ENCODE results near the gene PRPF38B. TPM values are rescaled to one million over a fixed set of nuclear protein-coding genes. Genes with fewer than 3 reads are reported as not detected.

Gene PRPF38B
- total RNA-seq, 1 experiment from 2014 or later: 50.5 TPM

DNA sequence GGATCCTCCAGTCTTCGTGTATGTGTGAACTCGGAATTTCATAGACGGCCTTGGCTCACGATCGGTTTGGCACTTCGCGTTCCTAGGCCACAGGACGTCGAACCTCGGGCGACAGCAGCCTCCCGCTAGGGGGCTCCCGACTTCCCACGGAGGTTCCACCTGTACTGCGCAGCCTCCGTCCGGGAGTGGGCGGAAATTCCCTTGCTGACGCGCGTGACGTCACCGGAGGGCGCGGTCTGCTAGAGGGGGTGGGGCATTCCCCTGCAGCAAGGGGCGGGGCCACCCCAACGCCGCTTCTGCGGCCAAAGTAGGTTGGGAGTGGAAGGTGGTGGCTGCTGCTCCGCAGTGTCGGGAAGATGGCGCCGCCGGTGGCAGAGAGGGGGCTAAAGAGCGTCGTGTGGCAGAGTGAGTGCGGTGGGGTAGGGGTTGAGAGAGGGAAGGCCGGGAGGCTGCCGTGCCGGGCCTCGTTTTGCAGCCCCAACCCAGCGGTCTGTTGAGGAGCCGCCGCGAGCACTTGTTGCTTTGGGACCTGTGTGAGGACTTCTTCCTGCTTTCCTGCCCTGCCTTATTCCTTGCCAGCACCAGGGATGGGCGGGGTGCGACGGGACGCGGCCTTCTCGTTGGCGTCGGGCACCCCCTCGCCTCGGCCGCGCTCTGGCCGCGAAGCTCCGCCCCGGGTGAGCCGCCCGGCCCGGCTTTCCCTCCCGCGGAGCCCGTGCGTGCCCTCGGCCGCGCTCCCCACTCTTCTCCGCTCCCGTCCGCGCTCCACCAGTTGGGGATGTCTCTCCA lies 54.5 kb downstream of the PRPF38B start, which contains the start of gene STXBP3 (continued):
- TF ChIP-seq ARID4B (CRISPR knock-in tag; IDR thresholded peaks at IDR 0.05; ENCODE audit: borderline replicate concordance) (peak; percentile 87), ATF1 (CRISPR knock-in tag; IDR thresholded peaks at IDR 0.05) (no peak), ZBTB43 (CRISPR knock-in tag; IDR thresholded peaks at IDR 0.05) (peak; percentile 63; the same call in 1 of the 2 replicates), PRRX2 (CRISPR knock-in tag; IDR thresholded peaks at IDR 0.05) (0 out of 2 replicates have a peak, but pooled peaks have one; percentile 23), SMAD4 (CRISPR knock-in tag; IDR thresholded peaks at IDR 0.05) (no peak), KAT7 (CRISPR knock-in tag; IDR thresholded peaks at IDR 0.05; ENCODE audit: borderline replicate concordance) (peak; percentile 76; the same call in 1 of the 2 replicates), SOX15 (CRISPR knock-in tag; IDR thresholded peaks at IDR 0.05) (no peak), SP1 (CRISPR knock-in tag; conservative IDR thresholded peaks at IDR 0.05) (peak; percentile 95), CREM (CRISPR knock-in tag; IDR thresholded peaks at IDR 0.05) (peak; percentile 89), ZNF416 (CRISPR knock-in tag; IDR thresholded peaks at IDR 0.05) (0 out of 2 replicates have a peak, but pooled peaks have one; percentile 74), USF2 (CRISPR knock-in tag; IDR thresholded peaks at IDR 0.05) (no peak), NR1H2 (CRISPR knock-in tag; IDR thresholded peaks at IDR 0.05) (no peak)
- TF ChIP-seq, protein P1, sequence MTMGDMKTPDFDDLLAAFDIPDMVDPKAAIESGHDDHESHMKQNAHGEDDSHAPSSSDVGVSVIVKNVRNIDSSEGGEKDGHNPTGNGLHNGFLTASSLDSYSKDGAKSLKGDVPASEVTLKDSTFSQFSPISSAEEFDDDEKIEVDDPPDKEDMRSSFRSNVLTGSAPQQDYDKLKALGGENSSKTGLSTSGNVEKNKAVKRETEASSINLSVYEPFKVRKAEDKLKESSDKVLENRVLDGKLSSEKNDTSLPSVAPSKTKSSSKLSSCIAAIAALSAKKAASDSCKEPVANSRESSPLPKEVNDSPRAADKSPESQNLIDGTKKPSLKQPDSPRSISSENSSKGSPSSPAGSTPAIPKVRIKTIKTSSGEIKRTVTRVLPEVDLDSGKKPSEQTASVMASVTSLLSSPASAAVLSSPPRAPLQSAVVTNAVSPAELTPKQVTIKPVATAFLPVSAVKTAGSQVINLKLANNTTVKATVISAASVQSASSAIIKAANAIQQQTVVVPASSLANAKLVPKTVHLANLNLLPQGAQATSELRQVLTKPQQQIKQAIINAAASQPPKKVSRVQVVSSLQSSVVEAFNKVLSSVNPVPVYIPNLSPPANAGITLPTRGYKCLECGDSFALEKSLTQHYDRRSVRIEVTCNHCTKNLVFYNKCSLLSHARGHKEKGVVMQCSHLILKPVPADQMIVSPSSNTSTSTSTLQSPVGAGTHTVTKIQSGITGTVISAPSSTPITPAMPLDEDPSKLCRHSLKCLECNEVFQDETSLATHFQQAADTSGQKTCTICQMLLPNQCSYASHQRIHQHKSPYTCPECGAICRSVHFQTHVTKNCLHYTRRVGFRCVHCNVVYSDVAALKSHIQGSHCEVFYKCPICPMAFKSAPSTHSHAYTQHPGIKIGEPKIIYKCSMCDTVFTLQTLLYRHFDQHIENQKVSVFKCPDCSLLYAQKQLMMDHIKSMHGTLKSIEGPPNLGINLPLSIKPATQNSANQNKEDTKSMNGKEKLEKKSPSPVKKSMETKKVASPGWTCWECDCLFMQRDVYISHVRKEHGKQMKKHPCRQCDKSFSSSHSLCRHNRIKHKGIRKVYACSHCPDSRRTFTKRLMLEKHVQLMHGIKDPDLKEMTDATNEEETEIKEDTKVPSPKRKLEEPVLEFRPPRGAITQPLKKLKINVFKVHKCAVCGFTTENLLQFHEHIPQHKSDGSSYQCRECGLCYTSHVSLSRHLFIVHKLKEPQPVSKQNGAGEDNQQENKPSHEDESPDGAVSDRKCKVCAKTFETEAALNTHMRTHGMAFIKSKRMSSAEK (CRISPR knock-in tag; IDR thresholded peaks at IDR 0.05; ENCODE audit: borderline replicate concordance): no peak
- TF ChIP-seq, protein P2, sequence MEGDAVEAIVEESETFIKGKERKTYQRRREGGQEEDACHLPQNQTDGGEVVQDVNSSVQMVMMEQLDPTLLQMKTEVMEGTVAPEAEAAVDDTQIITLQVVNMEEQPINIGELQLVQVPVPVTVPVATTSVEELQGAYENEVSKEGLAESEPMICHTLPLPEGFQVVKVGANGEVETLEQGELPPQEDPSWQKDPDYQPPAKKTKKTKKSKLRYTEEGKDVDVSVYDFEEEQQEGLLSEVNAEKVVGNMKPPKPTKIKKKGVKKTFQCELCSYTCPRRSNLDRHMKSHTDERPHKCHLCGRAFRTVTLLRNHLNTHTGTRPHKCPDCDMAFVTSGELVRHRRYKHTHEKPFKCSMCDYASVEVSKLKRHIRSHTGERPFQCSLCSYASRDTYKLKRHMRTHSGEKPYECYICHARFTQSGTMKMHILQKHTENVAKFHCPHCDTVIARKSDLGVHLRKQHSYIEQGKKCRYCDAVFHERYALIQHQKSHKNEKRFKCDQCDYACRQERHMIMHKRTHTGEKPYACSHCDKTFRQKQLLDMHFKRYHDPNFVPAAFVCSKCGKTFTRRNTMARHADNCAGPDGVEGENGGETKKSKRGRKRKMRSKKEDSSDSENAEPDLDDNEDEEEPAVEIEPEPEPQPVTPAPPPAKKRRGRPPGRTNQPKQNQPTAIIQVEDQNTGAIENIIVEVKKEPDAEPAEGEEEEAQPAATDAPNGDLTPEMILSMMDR (IDR thresholded peaks at IDR 0.05): peak; percentile 67
- TF ChIP-seq, protein P3, sequence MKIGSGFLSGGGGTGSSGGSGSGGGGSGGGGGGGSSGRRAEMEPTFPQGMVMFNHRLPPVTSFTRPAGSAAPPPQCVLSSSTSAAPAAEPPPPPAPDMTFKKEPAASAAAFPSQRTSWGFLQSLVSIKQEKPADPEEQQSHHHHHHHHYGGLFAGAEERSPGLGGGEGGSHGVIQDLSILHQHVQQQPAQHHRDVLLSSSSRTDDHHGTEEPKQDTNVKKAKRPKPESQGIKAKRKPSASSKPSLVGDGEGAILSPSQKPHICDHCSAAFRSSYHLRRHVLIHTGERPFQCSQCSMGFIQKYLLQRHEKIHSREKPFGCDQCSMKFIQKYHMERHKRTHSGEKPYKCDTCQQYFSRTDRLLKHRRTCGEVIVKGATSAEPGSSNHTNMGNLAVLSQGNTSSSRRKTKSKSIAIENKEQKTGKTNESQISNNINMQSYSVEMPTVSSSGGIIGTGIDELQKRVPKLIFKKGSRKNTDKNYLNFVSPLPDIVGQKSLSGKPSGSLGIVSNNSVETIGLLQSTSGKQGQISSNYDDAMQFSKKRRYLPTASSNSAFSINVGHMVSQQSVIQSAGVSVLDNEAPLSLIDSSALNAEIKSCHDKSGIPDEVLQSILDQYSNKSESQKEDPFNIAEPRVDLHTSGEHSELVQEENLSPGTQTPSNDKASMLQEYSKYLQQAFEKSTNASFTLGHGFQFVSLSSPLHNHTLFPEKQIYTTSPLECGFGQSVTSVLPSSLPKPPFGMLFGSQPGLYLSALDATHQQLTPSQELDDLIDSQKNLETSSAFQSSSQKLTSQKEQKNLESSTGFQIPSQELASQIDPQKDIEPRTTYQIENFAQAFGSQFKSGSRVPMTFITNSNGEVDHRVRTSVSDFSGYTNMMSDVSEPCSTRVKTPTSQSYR (CRISPR knock-in tag; IDR thresholded peaks at IDR 0.05): peak; percentile 52; the same call in 1 of the 2 replicates
- TF ChIP-seq, protein P4, sequence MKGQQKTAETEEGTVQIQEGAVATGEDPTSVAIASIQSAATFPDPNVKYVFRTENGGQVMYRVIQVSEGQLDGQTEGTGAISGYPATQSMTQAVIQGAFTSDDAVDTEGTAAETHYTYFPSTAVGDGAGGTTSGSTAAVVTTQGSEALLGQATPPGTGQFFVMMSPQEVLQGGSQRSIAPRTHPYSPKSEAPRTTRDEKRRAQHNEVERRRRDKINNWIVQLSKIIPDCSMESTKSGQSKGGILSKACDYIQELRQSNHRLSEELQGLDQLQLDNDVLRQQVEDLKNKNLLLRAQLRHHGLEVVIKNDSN (CRISPR knock-in tag; IDR thresholded peaks at IDR 0.05): peak; percentile 54; the same call in 1 of the 2 replicates
- TF ChIP-seq, protein P5, sequence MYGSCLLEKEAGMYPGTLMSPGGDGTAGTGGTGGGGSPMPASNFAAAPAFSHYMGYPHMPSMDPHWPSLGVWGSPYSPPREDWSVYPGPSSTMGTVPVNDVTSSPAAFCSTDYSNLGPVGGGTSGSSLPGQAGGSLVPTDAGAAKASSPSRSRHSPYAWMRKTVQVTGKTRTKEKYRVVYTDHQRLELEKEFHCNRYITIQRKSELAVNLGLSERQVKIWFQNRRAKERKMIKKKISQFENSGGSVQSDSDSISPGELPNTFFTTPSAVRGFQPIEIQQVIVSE (CRISPR knock-in tag; IDR thresholded peaks at IDR 0.05; ENCODE audit: borderline replicate concordance): no peak
- TF ChIP-seq, protein P6, sequence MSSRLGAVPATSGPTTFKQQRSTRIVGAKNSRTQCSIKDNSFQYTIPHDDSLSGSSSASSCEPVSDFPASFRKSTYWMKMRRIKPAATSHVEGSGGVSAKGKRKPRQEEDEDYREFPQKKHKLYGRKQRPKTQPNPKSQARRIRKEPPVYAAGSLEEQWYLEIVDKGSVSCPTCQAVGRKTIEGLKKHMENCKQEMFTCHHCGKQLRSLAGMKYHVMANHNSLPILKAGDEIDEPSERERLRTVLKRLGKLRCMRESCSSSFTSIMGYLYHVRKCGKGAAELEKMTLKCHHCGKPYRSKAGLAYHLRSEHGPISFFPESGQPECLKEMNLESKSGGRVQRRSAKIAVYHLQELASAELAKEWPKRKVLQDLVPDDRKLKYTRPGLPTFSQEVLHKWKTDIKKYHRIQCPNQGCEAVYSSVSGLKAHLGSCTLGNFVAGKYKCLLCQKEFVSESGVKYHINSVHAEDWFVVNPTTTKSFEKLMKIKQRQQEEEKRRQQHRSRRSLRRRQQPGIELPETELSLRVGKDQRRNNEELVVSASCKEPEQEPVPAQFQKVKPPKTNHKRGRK (CRISPR knock-in tag; IDR thresholded peaks at IDR 0.05; ENCODE audit: borderline replicate concordance): no peak

All from WTC11 (cell line).